Esophagus muscularis mucosa (tissue), 4 donors: Measurements from ENCODE around the gene TMX4. TPM values are rescaled to one million over a fixed set of nuclear protein-coding genes. Genes with fewer than 3 reads are reported as not detected.

Source experiments
- DNase-seq: peaks from one replicate; pipeline ENCODE4 v3.0.0-alpha.2; 2017; ENCODE audit errors: extremely low spot score
- H3K27ac ChIP-seq, 4 donors: fragments of 200-600 bp; sonication (generic); replicated peaks in 1 of 4; 1 replicate in 3 of 4; 2 replicates in 1 of 4; pipeline ENCODE4 v1.5.1; 2016 to 2019; ENCODE audit warnings: mild to moderate bottlenecking in 1 of 4
- H3K27me3 ChIP-seq, 4 donors: fragments of 200-600 bp; sonication (generic); one replicate each; pipeline versions ENCODE4 v1.5.1 to v1.6.0; 2016 to 2019
- H3K36me3 ChIP-seq, 4 donors: fragments of 200-600 bp; sonication (generic); one replicate each; pipeline ENCODE4 v1.5.1; 2016 to 2019
- H3K4me1 ChIP-seq, 4 donors: fragments of 200-600 bp; sonication (generic); one replicate each; pipeline ENCODE4 v1.5.1; 2016 to 2019
- H3K4me3 ChIP-seq, 4 donors: fragments of 200-600 bp; sonication (generic); 1 replicate in 2 of 4; 2 replicates in 2 of 4; pipeline ENCODE4 v1.5.1; 2016 to 2019; ENCODE audit warnings: mild to moderate bottlenecking in 4 of 4, moderate library complexity in 1 of 4
- H3K9me3 ChIP-seq, 4 donors: fragments of 200-600 bp; sonication (generic); 1 replicate in 3 of 4; 2 replicates in 1 of 4; pipeline ENCODE4 v1.5.1; 2016 to 2019
- CTCF ChIP-seq, 3 experiments: fragments of 200-600 bp in 2 of 3; fragments of 450-650 bp in 1 of 3; sonication (generic) in 2 of 3; IDR thresholded peaks; one replicate each; pipeline ENCODE4 v1.5.1; 2017 to 2019; ENCODE audit warnings: antibody characterized with exemption in 3 of 3, mild to moderate bottlenecking in 2 of 3, moderate library complexity in 1 of 3
- EP300 ChIP-seq: sonication (generic); formaldehyde crosslinking; IDR thresholded peaks from one replicate; pipeline ENCODE4 v1.6.1; 2017; ENCODE audit warnings: antibody characterized with exemption
- POLR2A ChIP-seq: fragments of 450-650 bp; IDR thresholded peaks from one replicate; pipeline ENCODE4 v1.6.1; 2017; ENCODE audit warnings: antibody characterized with exemption, moderate library complexity, mild to moderate bottlenecking, low read depth
- POLR2AphosphoS5 ChIP-seq, 2 donors: sonication (generic); formaldehyde crosslinking; IDR thresholded peaks; one replicate each; pipeline ENCODE4 v1.6.1; 2017; ENCODE audit warnings: antibody characterized with exemption in 2 of 2
- WGBS: methylation state at CpG from one replicate; pipeline ENCODE4 v1.1.5; 2018; 5-methylcytosine and 5-hydroxymethylcytosine counted together
- intact Hi-C: fragments of 100-400 bp; cut with DNase I; formaldehyde crosslinking; loops from one replicate; pipeline ENCODE4 v1.15.1; 2023
- total RNA-seq, 4 donors: library from RNA; depleted of rRNA; stranded (reverse); fragments of >200 nt; gene quantifications; one replicate each; pipeline versions ENCODE4 v1.1.0 to v1.2.1, GENCODE V29; 2016

The TMX4 gene
- total RNA-seq, 4 donors from 2014 or later = 48.1 to 70.6 (median 56.9) TPM

- no peak for TF ChIP-seq POLR2AphosphoS5 (IDR thresholded peaks at IDR 0.05)
- no peak for TF ChIP-seq POLR2A
- no peak for TF ChIP-seq CTCF (IDR thresholded peaks at IDR 0.05)
- TF ChIP-seq EP300 = no peak
- Histone ChIP-seq H3K4me3 (no peak overlapping the region), H3K9me3 (no peaks in the 10 kb centered on the region), H3K36me3 (no peaks in the 10 kb centered on the region), H3K27me3 (no peaks in the 10 kb centered on the region), H3K4me1 (peaks cover 0 to 8% (median 7%) of the 10 kb centered on the region in 4 donors), H3K27ac (no peak overlapping the region)
- WGBS = 71% methylated on average over 10 of the region's 10 CpGs
- intact Hi-C loops = no loop called here
- DNase-seq = no peak
Observed at GRCh38 chr20:8050157-8050837, 30.7 kb upstream of the TMX4 start.

GRCh38 chr20:8049310-8049709, 29.7 kb upstream of the TMX4 start:
- H3K4me1 ChIP-seq = no peaks in the 10 kb centered on the region
- TF ChIP-seq CTCF (IDR thresholded peaks at IDR 0.05) (no peak), POLR2AphosphoS5 (IDR thresholded peaks at IDR 0.05) (no peak), EP300 (no peak), POLR2A (no peak)
- H3K4me3 ChIP-seq = no peak overlapping the region
- no peaks in the 10 kb centered on the region for H3K36me3 ChIP-seq
- no peaks in the 10 kb centered on the region for H3K9me3 ChIP-seq
- no peak for DNase-seq
- 88% methylated on average over 3 of the region's 3 CpGs for WGBS
- no peaks in the 10 kb centered on the region for H3K27me3 ChIP-seq
- no peak overlapping the region for H3K27ac ChIP-seq
- intact Hi-C loops = no loop called here

- H3K27me3 ChIP-seq = no peaks in the 10 kb centered on the region
Observed at GRCh38 chr20:8045946-8046345, 26.4 kb upstream of the TMX4 start.

GRCh38 chr20:8043687-8044282, 24.2 kb upstream of the TMX4 start:
- no peaks in the 10 kb centered on the region for H3K27me3 ChIP-seq
- peak overlapping the region in 1 of 4 donors; percentile 21 for H3K4me3 ChIP-seq
- no peaks in the 10 kb centered on the region for H3K36me3 ChIP-seq
- H3K9me3 ChIP-seq = no peaks in the 10 kb centered on the region
- no peak for TF ChIP-seq POLR2A
- TF ChIP-seq CTCF (IDR thresholded peaks at IDR 0.05) = peak; percentile 71 to 75 (median 73)
- TF ChIP-seq POLR2AphosphoS5 (IDR thresholded peaks at IDR 0.05) = no peak
- intact Hi-C loops = loop anchor here (1.0 to 5.0 kb wide), 3 partner anchors 89 to 679 kb away; partner anchors contain the start of gene PLCB1
- no peak for DNase-seq
- H3K4me1 ChIP-seq = peaks cover 0 to 10% (median 0%) of the 10 kb centered on the region in 4 donors
- no peak overlapping the region for H3K27ac ChIP-seq
- 30% methylated on average over 13 of the region's 13 CpGs for WGBS

More at GRCh38 chr20:8045946-8046345, 26.4 kb upstream of the TMX4 start:
- Histone ChIP-seq H3K27ac (no peak overlapping the region), H3K9me3 (no peaks in the 10 kb centered on the region), H3K4me1 (peaks cover 0 to 6% (median 0%) of the 10 kb centered on the region in 4 donors), H3K4me3 (no peak overlapping the region), H3K36me3 (no peaks in the 10 kb centered on the region)
- 85% methylated on average over 1 of the region's 1 CpG for WGBS
- TF ChIP-seq POLR2A (no peak), POLR2AphosphoS5 (IDR thresholded peaks at IDR 0.05) (no peak), EP300 (no peak), CTCF (IDR thresholded peaks at IDR 0.05) (no peak)
- no peak for DNase-seq
- intact Hi-C loops = loop anchor here (2.0 kb wide), 1 partner anchor 343 kb away; no protein-coding TSS in a partner anchor
